ENCODE data around the gene NTRK1. TPM values are rescaled to one million over a fixed set of nuclear protein-coding genes. Genes with fewer than 3 reads are reported as not detected.
A peak's percentile ranks its signal among the peaks of the same experiment; 100 is the strongest.

Gene NTRK1
- total RNA-seq, 1 experiment from 2014 or later, result 0.33 TPM

- POLR2A ChIA-PET, result interaction anchor here (1.6 kb wide), 1 partner anchor 126 kb away, joined by 5 read pairs; the partner anchor contains the start of gene PRCC
- no peaks in the 10 kb centered on the region for H3K36me3 Mint-ChIP-seq (ENCODE audit: insufficient read depth, unreplicated experiment)
- no TSS peak for BruUV-seq (replicated peaks)
- peak within 1 kb of the TSS; percentile 56 for H3K4me3 Mint-ChIP-seq (ENCODE audit: unreplicated experiment)
- peaks cover 12% of the 10 kb centered on the region for H3K27me3 Mint-ChIP-seq (ENCODE audit: insufficient read depth, unreplicated experiment)
- intact Hi-C loops (cut with micrococcal nuclease), result no loop called here
- CTCF ChIA-PET, result interaction anchor here (0.7 to 17.6 kb wide), 19 partner anchors 15 to 213 kb away, joined by 3 to 363 read pairs (median 22); partner anchors contain the start of genes INSRR, LRRC71 and NTRK1
- DNase-seq (ENCODE audit: unreplicated experiment), result no peak
- no peaks in the 10 kb centered on the region for H3K9me3 Mint-ChIP-seq (ENCODE audit: unreplicated experiment)
- H3K27ac Mint-ChIP-seq (ENCODE audit: low read depth, unreplicated experiment), result no peak within 1 kb of the TSS
- no peak for TF ChIP-seq CTCF (IDR thresholded peaks at IDR 0.05; ENCODE audit: unreplicated experiment)
- H3K4me1 Mint-ChIP-seq (ENCODE audit: insufficient read depth, unreplicated experiment), result peaks cover 32% of the 10 kb centered on the region
Observed at GRCh38 chr1:156893048-156893953, 32.6 kb downstream of the NTRK1 start, which contains the start of gene PEAR1. Gene PEAR1, plus strand, starts transcription at chr1:156893718. Its CDS starts 10,209 bp downstream, at chr1:156903927.

GRCh38 chr1:156894001-156894400, 33.3 kb downstream of the NTRK1 start:
- DNase-seq (ENCODE audit: unreplicated experiment), result no peak
- no peaks in the 10 kb centered on the region for H3K36me3 Mint-ChIP-seq (ENCODE audit: insufficient read depth, unreplicated experiment)
- no peak for TF ChIP-seq CTCF (IDR thresholded peaks at IDR 0.05; ENCODE audit: unreplicated experiment)
- intact Hi-C loops (cut with micrococcal nuclease), result no loop called here
- H3K4me3 Mint-ChIP-seq (ENCODE audit: unreplicated experiment), result no peak overlapping the region
- H3K9me3 Mint-ChIP-seq (ENCODE audit: unreplicated experiment), result no peaks in the 10 kb centered on the region
- peaks cover 39% of the 10 kb centered on the region for H3K4me1 Mint-ChIP-seq (ENCODE audit: insufficient read depth, unreplicated experiment)
- CTCF ChIA-PET, result interaction anchor here (0.6 to 17.6 kb wide), 9 partner anchors 10 to 188 kb away, joined by 3 to 363 read pairs (median 4); partner anchors contain the start of genes INSRR, LRRC71 and NTRK1
- H3K27me3 Mint-ChIP-seq (ENCODE audit: insufficient read depth, unreplicated experiment), result peaks cover 5% of the 10 kb centered on the region
- no peak overlapping the region for H3K27ac Mint-ChIP-seq (ENCODE audit: low read depth, unreplicated experiment)
- BruUV-seq (replicated peaks), result no TSS peak
- POLR2A ChIA-PET, result no interaction called here

- CTCF ChIA-PET, result interaction anchor here (0.5 to 17.6 kb wide), 18 partner anchors 11 to 262 kb away, joined by 3 to 363 read pairs (median 4); partner anchors contain the start of genes INSRR, LRRC71, METTL25B and NTRK1
- no peak overlapping the region for H3K4me3 Mint-ChIP-seq (ENCODE audit: unreplicated experiment)
- H3K9me3 Mint-ChIP-seq (ENCODE audit: unreplicated experiment), result no peaks in the 10 kb centered on the region
- POLR2A ChIA-PET, result interaction anchor here (0.6 to 1.1 kb wide), 3 partner anchors 33 to 128 kb away, joined by 3 to 5 read pairs (median 4); partner anchors contain the start of gene PRCC
- intact Hi-C loops (cut with micrococcal nuclease), result no loop called here
- no TSS peak for BruUV-seq (replicated peaks)
- no peak for TF ChIP-seq CTCF (IDR thresholded peaks at IDR 0.05; ENCODE audit: unreplicated experiment)
- H3K27ac Mint-ChIP-seq (ENCODE audit: low read depth, unreplicated experiment), result no peak overlapping the region
- peaks cover 41% of the 10 kb centered on the region for H3K4me1 Mint-ChIP-seq (ENCODE audit: insufficient read depth, unreplicated experiment)
- H3K36me3 Mint-ChIP-seq (ENCODE audit: insufficient read depth, unreplicated experiment), result no peaks in the 10 kb centered on the region
- no peak for DNase-seq (ENCODE audit: unreplicated experiment)
- H3K27me3 Mint-ChIP-seq (ENCODE audit: insufficient read depth, unreplicated experiment), result no peaks in the 10 kb centered on the region
Observed at GRCh38 chr1:156894711-156895454, 34.2 kb downstream of the NTRK1 start.
